Ascending aorta (tissue), 2 donors: ENCODE data around the gene MYB. TPM values are rescaled to one million over a fixed set of nuclear protein-coding genes. Genes with fewer than 3 reads are reported as not detected.
A peak's percentile ranks its signal among the peaks of the same experiment; 100 is the strongest.
"Not testable (repeated sequence)": the region's sequence is repeated elsewhere in the genome, so short reads cannot be mapped to it uniquely, and the experiment has no call there.

Experiments used
- DNase-seq, 2 donors: peaks; one replicate each; pipeline ENCODE4 v3.0.0-alpha.2; 2019; ENCODE audit warnings: low spot score in 2 of 2
- H3K27ac ChIP-seq, 2 donors: fragments of 200-600 bp; sonication (generic); one replicate each; pipeline ENCODE4 v1.5.1; 2016 to 2017; ENCODE audit warnings: mild to moderate bottlenecking in 1 of 2
- H3K27me3 ChIP-seq: fragments of 200-600 bp; sonication (generic); one replicate; pipeline ENCODE4 v1.5.1; 2017
- H3K36me3 ChIP-seq, 2 donors: fragments of 200-600 bp; sonication (generic); one replicate each; pipeline ENCODE4 v1.5.1; 2016
- H3K4me1 ChIP-seq, 2 donors: fragments of 200-600 bp; sonication (generic); one replicate each; pipeline ENCODE4 v1.5.1; 2016 to 2017; ENCODE audit warnings: mild to moderate bottlenecking in 1 of 2
- H3K4me3 ChIP-seq, 2 donors: fragments of 200-600 bp; sonication (generic); one replicate each; pipeline ENCODE4 v1.5.1; 2016 to 2017; ENCODE audit warnings: mild to moderate bottlenecking in 1 of 2
- H3K9me3 ChIP-seq, 2 donors: fragments of 200-600 bp; sonication (generic); one replicate each; pipeline ENCODE4 v1.5.1; 2016
- CTCF ChIP-seq, 3 experiments: fragments of 200-600 bp in 2 of 3; fragments of 450-650 bp in 1 of 3; sonication (generic) in 2 of 3; IDR thresholded peaks; one replicate each; pipeline ENCODE4 v1.5.1; 2016 to 2019; ENCODE audit warnings: antibody characterized with exemption in 3 of 3, mild to moderate bottlenecking in 1 of 3, moderate library complexity in 1 of 3
- intact Hi-C: fragments of 100-400 bp; cut with DNase I; formaldehyde crosslinking; loops from one replicate; pipeline ENCODE4 v1.15.1; 2023
- total RNA-seq: library from RNA; depleted of rRNA; stranded (reverse); fragments of >200 nt; gene quantifications from one replicate; pipeline ENCODE4 v1.1.0, GENCODE V29; 2016

Gene MYB
- total RNA-seq, 1 donor from 2014 or later: not detected

DNA sequence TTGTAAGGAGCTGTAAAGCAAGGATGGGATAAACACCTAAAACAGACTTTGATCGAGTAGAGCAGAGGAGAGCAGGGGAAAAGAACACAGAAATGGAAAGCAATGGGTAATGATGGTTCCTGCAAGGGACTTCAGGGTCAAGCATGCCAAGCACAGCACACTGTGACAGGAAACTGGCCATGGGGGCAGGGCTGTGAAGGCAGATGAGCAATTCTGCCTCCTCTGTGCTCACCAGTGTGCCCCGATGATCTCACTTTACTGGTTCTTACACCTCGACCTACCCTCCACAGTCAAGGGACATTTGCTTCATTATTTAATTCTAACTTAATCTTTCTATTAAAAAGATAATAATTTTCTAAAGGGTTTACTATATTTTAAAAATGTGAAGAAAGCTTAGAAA lies 21.6 kb upstream of the MYB start:
- Histone ChIP-seq H3K4me1 (no peaks in the 10 kb centered on the region), H3K27ac (no peak overlapping the region), H3K36me3 (no peaks in the 10 kb centered on the region), H3K4me3 (no peak overlapping the region), H3K9me3 (no peaks in the 10 kb centered on the region), H3K27me3 (no peaks in the 10 kb centered on the region)
- intact Hi-C loops: no loop called here
- no peak for DNase-seq
- TF ChIP-seq CTCF (IDR thresholded peaks at IDR 0.05): no peak

DNA sequence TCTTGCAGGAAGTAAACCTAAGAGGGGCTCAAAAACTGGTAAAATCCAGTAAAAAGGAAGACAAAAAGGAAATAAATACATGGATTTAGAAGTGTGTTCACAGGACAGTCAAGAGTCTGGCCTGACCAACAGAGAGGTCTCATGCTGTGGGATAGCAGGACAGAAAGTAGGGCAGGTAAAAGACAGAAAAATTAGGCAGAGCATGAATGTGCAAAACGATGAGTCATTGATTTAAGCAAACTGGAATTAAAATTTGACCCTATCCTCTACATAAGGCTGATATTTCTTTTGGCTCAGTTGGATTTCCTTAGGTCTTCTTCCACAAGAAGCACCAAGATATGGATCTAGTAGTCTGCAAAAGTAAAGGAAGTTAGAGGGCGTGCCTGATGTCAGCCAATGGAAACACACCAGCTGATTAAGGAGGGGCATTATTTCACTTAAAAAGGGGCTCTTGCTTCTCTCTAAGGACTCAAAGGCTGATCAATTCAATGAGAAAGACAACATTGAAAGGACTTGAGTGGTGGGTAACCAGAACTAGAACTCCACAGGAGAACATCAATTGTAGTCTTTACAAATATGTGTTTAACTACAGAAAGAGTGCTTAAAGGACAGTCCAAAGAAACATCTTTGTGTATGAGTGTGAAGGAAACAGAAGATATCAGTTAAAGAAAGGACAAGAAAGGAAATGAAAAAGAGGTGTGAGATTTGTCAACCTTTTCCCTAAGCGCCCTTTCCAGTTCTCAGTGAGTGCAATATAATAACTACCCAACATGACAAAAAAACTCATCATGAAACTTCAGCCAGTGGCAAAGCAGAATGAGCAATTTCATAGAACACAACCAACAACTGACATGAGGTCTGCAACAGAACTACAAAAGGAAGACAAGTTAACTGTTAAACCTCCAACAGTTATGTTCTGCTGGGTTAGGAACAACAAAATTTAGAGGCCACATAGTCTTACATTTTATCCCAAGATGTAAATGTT lies 19.4 kb upstream of the MYB start:
- intact Hi-C loops: no loop called here
- Histone ChIP-seq H3K36me3 (no peaks in the 10 kb centered on the region), H3K4me1 (no peaks in the 10 kb centered on the region), H3K27me3 (no peaks in the 10 kb centered on the region), H3K4me3 (no peak overlapping the region), H3K27ac (no peak overlapping the region), H3K9me3 (no peaks in the 10 kb centered on the region)
- no peak for DNase-seq
- no peak for TF ChIP-seq CTCF (IDR thresholded peaks at IDR 0.05)

- TF ChIP-seq CTCF (IDR thresholded peaks at IDR 0.05): peak in 2 of 3 experiments; percentile 32 to 41
- no peaks in the 10 kb centered on the region for H3K27me3 ChIP-seq
- no peaks in the 10 kb centered on the region for H3K36me3 ChIP-seq
- DNase-seq: no peak
- intact Hi-C loops: no loop called here
- H3K27ac ChIP-seq: no peak overlapping the region
- no peaks in the 10 kb centered on the region for H3K4me1 ChIP-seq
- H3K9me3 ChIP-seq: no peaks in the 10 kb centered on the region
- H3K4me3 ChIP-seq: no peak overlapping the region
Measured at GRCh38 chr6:135162678-135163439, 18.2 kb upstream of the MYB start.

GRCh38 chr6:135163440-135163738 lies 17.7 kb upstream of the MYB start:
- intact Hi-C loops: no loop called here
- no peaks in the 10 kb centered on the region for H3K4me1 ChIP-seq
- H3K4me3 ChIP-seq: no peak overlapping the region
- DNase-seq: no peak
- no peak overlapping the region for H3K27ac ChIP-seq
- TF ChIP-seq CTCF (IDR thresholded peaks at IDR 0.05): no peak
- H3K9me3 ChIP-seq: no peaks in the 10 kb centered on the region
- no peaks in the 10 kb centered on the region for H3K27me3 ChIP-seq
- no peaks in the 10 kb centered on the region for H3K36me3 ChIP-seq

GRCh38 chr6:135164387-135164786 lies 16.7 kb upstream of the MYB start:
- H3K27ac ChIP-seq, H3K36me3 ChIP-seq, intact Hi-C loops, H3K27me3 ChIP-seq, H3K4me1 ChIP-seq, H3K4me3 ChIP-seq, H3K9me3 ChIP-seq, DNase-seq: not testable (repeated sequence)

- no peak for DNase-seq
- Histone ChIP-seq H3K27ac (no peak overlapping the region), H3K4me1 (no peaks in the 10 kb centered on the region), H3K4me3 (no peak overlapping the region), H3K36me3 (no peaks in the 10 kb centered on the region), H3K9me3 (no peaks in the 10 kb centered on the region), H3K27me3 (no peaks in the 10 kb centered on the region)
- no peak for TF ChIP-seq CTCF (IDR thresholded peaks at IDR 0.05)
- intact Hi-C loops: no loop called here
Measured at GRCh38 chr6:135165031-135165430, 16.1 kb upstream of the MYB start.
